Ovary (tissue), 9 donors: ENCODE data around the gene THBS4. TPM values are rescaled to one million over a fixed set of nuclear protein-coding genes. Genes with fewer than 3 reads are reported as not detected.

Source experiments
- DNase-seq, 5 donors: peaks; one replicate each; pipeline ENCODE4 v3.0.0-alpha.2; 2019 to 2020
- H3K27ac ChIP-seq, 2 donors: fragments of 200-600 bp; one replicate each; pipeline versions ENCODE4 v1.5.1 to v1.8.0; 2019 to 2022
- H3K27me3 ChIP-seq: fragments of 200-600 bp; one replicate; pipeline ENCODE4 v1.8.0; 2022
- H3K36me3 ChIP-seq: fragments of 200-600 bp; sonication (generic); one replicate; pipeline ENCODE4 v1.5.1; 2019
- H3K4me1 ChIP-seq: one replicate; pipeline ENCODE4 v1.8.1; 2013; ENCODE audit warnings: mild to moderate bottlenecking, moderate library complexity; ENCODE audit not compliant: insufficient read depth
- H3K4me3 ChIP-seq: fragments of 200-600 bp; sonication (generic); one replicate; pipeline ENCODE4 v1.5.1; 2017
- H3K9me3 ChIP-seq, 2 donors: fragments of 200-600 bp in 1 of 2; sonication (generic) in 1 of 2; one replicate each; pipeline versions ENCODE4 v1.5.1 to v1.8.1; 2013 to 2019; ENCODE audit warnings: mild to moderate bottlenecking in 1 of 2, moderate library complexity in 1 of 2
- CTCF ChIP-seq, 3 donors: fragments of 450-650 bp in 2 of 3; fragments of 200-600 bp in 1 of 3; IDR thresholded peaks; one replicate each; pipeline versions ENCODE4 v1.5.1 to v1.8.0; 2016 to 2022; ENCODE audit warnings: antibody characterized with exemption in 3 of 3, mild to moderate bottlenecking in 1 of 3
- EP300 ChIP-seq: sonication (generic); formaldehyde crosslinking; IDR thresholded peaks from one replicate; pipeline ENCODE4 v1.6.1; 2017; ENCODE audit warnings: antibody characterized with exemption
- POLR2A ChIP-seq: fragments of 450-650 bp; IDR thresholded peaks from one replicate; pipeline ENCODE4 v1.6.1; 2017; ENCODE audit warnings: antibody characterized with exemption, mild to moderate bottlenecking, moderate library complexity
- WGBS, 3 donors: extraction: QIAGEN DNeasy Blood & Tissue Kit in 1 of 3; methylation state at CpG; one replicate each; pipeline versions ENCODE4 v1.1.5 to v1.1.7; 2013 to 2017; 5-methylcytosine and 5-hydroxymethylcytosine counted together
- intact Hi-C, 4 donors: fragments of 100-400 bp; cut with DNase I; formaldehyde crosslinking; loops; one replicate each; pipeline versions ENCODE4 v1.11.0 to v1.15.1; 2022 to 2023
- polyA plus RNA-seq, 2 donors: library from polyadenylated mRNA; stranded (reverse); fragments of 200-250 nt in 1 of 2; fragments of 350-450 nt in 1 of 2; fragmentation: Illumina TruSeq in 1 of 2; extraction: RNeasy Lipid Tissue Mini Kit (QIAGEN cat#74804) in 1 of 2; gene quantifications; one replicate each; pipeline ENCODE4 v1.2.3, GENCODE V29; 2013 to 2014
- total RNA-seq, 7 donors: library from RNA; depleted of rRNA in 2 of 7; stranded (reverse); fragments of >200 nt in 2 of 7; fragmentation: NEBNext Ultra II Directional in 3 of 7; extraction: Animal tissue kit (Norgen Biotek cat#: 25700) in 3 of 7; gene quantifications; one replicate each; pipeline versions ENCODE4 v1.1.0 to v1.2.4, GENCODE V29; 2016 to 2023
- donor health status: DM: no; HTN: no; CAD: no; lungs with moderate emphysema.
- donor health status: DM: no; HTN: no; CAD: no.
- donor health status: Bipolar disorder and iron deficiency.
- donor health status: DM: yes; HTN: yes; CAD: no.
- donor health status: DM: no; HTN: no; CAD: no.
- donor health status: DM: yes; HTN: yes; CAD: no.

Gene THBS4
- total and polyA plus RNA-seq, 9 donors: 1.9 to 89.6 (median 5.1) TPM

DNA sequence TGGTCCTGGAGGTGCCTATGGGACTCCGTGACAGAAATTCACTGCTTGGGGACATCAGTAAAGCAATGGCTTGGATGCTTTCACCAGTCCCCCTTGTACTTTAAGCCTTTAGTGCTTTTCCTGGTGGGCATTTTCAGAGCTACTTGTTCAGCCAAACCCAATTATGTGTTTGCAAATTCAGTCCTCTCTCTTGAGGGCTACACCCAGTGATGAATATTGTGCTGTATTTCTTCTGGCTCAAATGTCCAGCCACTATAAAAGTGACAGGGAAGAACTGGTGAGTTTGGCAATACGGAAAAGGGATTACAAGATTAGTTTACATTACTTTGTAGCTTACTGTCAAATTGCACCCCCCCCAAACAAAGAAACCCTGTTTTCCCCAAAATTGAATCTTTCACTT is 4.5 kb downstream of the THBS4 start:
- no peak overlapping the region for H3K4me3 ChIP-seq
- WGBS, 3 donors: 78 to 88% (median 86%) methylated on average over 2 of the region's 2 CpGs
- no peaks in the 10 kb centered on the region for H3K27me3 ChIP-seq
- H3K4me1 ChIP-seq: no peaks in the 10 kb centered on the region
- no peaks in the 10 kb centered on the region for H3K9me3 ChIP-seq
- intact Hi-C loops: no loop called here
- no peak for TF ChIP-seq EP300
- TF ChIP-seq CTCF (IDR thresholded peaks at IDR 0.05): no peak
- TF ChIP-seq POLR2A: no peak
- no peak overlapping the region for H3K27ac ChIP-seq
- no peak for DNase-seq
- no peaks in the 10 kb centered on the region for H3K36me3 ChIP-seq

DNA sequence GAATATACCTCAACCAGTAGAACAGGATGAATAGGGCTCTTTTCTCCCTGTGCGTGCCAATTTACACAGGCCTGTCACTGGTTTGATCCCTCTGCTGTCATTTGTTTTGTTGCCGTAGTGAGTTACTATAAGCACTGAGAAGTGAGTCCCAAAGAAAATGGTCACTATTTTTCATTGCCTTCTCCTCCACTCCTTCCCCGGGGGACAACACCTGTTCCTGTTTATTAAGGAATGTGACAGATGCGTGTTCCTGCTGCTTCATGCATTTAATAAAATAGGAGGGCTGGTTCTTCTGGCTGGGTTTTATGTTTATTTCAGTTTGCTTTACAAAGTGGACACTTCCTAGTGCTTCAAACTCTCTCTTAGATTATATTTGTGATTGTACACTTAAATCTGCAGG is 6.4 kb downstream of the THBS4 start:
- intact Hi-C loops: no loop called here
- Histone ChIP-seq H3K4me1 (no peaks in the 10 kb centered on the region), H3K27ac (no peak overlapping the region), H3K36me3 (no peaks in the 10 kb centered on the region), H3K9me3 (no peaks in the 10 kb centered on the region), H3K4me3 (no peak overlapping the region), H3K27me3 (no peaks in the 10 kb centered on the region)
- no peak for DNase-seq
- WGBS, 3 donors: 84 to 86% (median 85%) methylated on average over 4 of the region's 4 CpGs
- TF ChIP-seq POLR2A (no peak), EP300 (no peak), CTCF (IDR thresholded peaks at IDR 0.05) (no peak)

DNA sequence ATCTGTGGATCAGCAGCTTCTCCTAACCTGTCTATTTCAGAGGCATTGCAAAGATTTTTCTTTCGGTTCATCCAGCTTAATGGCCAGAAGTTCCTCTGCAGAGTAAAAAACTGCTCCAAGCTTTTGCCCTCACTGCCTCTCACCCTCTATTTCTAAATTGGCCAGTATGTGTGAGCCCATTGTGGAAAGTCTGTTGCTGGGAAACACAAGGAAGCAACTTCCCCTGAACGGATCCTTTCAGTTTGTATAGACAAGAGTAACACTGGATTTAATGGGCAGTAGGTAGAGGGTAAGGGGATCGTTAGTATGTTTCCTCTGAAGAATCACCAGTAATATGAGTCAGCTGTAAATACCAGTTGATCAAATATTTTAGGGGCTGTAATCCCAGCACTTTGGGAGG is 7.2 kb downstream of the THBS4 start:
- Histone ChIP-seq H3K27me3 (no peaks in the 10 kb centered on the region), H3K4me3 (no peak overlapping the region), H3K36me3 (no peaks in the 10 kb centered on the region), H3K4me1 (no peaks in the 10 kb centered on the region), H3K27ac (no peak overlapping the region), H3K9me3 (no peaks in the 10 kb centered on the region)
- 74 to 84% (median 84%) methylated on average over 3 of the region's 3 CpGs for WGBS, 3 donors
- intact Hi-C loops: no loop called here
- DNase-seq: no peak
- TF ChIP-seq EP300 (no peak), CTCF (IDR thresholded peaks at IDR 0.05) (no peak), POLR2A (no peak)

DNA sequence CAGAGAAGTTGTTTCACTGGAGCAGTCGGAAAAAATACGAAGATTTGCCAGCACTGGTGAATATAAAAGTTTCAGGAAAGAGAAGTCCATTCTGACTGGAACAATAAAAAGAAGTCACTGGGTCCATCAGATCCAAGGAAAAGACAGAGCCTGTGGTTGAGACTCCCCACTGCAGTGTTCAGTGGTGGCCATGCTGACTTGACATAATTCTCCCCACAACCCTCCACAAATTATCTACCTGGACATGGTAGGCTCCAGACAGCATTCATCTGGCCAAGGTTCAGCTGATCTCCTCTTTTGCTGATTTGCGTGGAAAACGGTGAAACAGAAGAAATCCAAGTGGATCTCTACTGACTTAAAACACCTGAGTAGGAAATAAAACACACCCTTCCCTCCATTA is 8.0 kb downstream of the THBS4 start:
- intact Hi-C loops: no loop called here
- Histone ChIP-seq H3K36me3 (no peaks in the 10 kb centered on the region), H3K9me3 (no peaks in the 10 kb centered on the region), H3K27ac (no peak overlapping the region), H3K4me3 (no peak overlapping the region), H3K27me3 (no peaks in the 10 kb centered on the region), H3K4me1 (no peaks in the 10 kb centered on the region)
- 92 to 98% (median 98%) methylated on average over 4 of the region's 4 CpGs for WGBS, 3 donors
- TF ChIP-seq EP300: no peak
- no peak for DNase-seq

DNA sequence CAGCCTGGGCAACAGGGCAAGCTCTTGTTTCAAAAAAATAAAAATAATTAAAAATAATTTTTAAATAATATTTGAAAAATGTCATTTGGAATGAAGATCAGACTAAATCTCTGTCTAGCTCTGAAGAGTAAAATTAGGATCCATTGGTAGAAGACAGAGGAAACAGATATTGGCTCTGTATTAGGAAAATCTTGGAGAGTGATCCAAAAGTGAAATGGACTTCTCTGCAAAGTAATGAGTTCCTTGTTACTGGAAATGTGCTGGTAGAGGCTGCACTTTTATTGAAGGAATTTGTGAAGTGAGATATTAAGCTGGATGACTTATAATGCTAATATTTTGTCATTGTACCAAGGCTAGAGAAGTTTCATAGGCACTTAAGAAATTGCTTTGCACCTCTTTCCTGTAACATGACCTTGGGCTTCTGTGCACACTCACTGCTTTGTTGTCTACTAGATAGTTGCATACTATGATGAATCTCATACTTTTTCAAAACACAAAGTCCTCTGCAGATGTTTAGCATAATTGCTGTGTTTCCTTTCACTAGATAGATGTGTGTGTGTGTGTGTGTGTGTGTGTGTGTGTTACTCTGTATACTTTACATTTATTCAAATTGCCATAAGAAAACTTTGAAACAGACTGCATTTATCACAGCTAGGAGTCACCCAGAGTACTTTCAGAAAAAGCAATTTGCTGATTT is 13.1 kb downstream of the THBS4 start:
- no peak for DNase-seq
- H3K4me3 ChIP-seq: no peak overlapping the region
- intact Hi-C loops: no loop called here
- H3K27me3 ChIP-seq: no peaks in the 10 kb centered on the region
- H3K36me3 ChIP-seq: no peaks in the 10 kb centered on the region
- H3K27ac ChIP-seq: no peak overlapping the region
- no peaks in the 10 kb centered on the region for H3K9me3 ChIP-seq
- TF ChIP-seq EP300: no peak
- TF ChIP-seq POLR2A: no peak
- no peak for TF ChIP-seq CTCF (IDR thresholded peaks at IDR 0.05)
- H3K4me1 ChIP-seq: no peaks in the 10 kb centered on the region
